Neural cell (in vitro differentiated cells): ENCODE data around the gene PSMD8.

Source experiments
- EZH2 ChIP-seq: fragments of 200-600, 300-800 bp; shearing (Covaris generic), sonication (generic); IDR thresholded peaks from 2 replicates; pipeline ENCODE4 v1.6.1; 2014; ENCODE audit warnings: antibody characterized with exemption, low read length, borderline replicate concordance, mild to moderate bottlenecking; ENCODE audit not compliant: insufficient read depth, poor library complexity, severe bottlenecking
- TAF1 ChIP-seq: IDR thresholded peaks from 2 replicates; pipeline ENCODE4 v1.6.1; 2012; ENCODE audit warnings: low read depth

DNA sequence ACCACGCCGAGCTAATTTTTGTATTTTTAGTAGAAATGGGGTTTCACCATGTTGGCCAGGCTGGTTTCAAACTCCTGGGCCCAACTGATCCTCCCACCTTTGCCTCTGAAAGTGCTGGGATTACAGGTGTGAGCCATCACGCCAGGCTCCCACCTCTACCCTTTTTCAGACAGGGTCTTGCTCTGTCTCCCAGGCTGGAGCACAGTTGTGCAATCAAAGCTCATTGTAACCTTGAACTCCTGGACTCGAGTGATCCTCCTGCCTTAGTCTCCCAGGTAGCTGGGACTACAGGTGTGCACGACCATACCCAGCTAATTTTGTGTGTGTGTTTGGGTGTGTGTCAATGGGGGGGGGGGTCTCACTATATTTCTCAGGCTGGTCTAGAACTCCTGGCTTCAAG, 49.9 kb downstream of the PSMD8 start:
- TF ChIP-seq EZH2 (no peak), TAF1 (no peak)
